ENCODE data around the gene ATL1. TPM values are rescaled to one million over a fixed set of nuclear protein-coding genes. Genes with fewer than 3 reads are reported as not detected.

Gene ATL1
- total RNA-seq, result 1 to 10 TPM in 1 of 2 donors, under 1 TPM in 1; 0.62 to 1.8 TPM

GRCh38 chr14:50559990-50560930 is at the start of gene ATL1:
ATL1 (plus strand) TSS chr14:50560145; CDS start chr14:50560266, 121 bp downstream.
- ATAC-seq, result peak; percentile 83 to 88
- peak within 1 kb of the TSS in 1 of 2 donors; percentile 14 for H3K27ac Mint-ChIP-seq

GRCh38 chr14:50510157-50510556 is 49.8 kb upstream of the ATL1 start:
- no peaks in the 10 kb centered on the region for H3K9me3 Mint-ChIP-seq
- H3K27ac Mint-ChIP-seq, result no peak overlapping the region
- no peak for ATAC-seq
- no peak for DNase-seq (ENCODE audit: low spot score)
- H3K4me3 Mint-ChIP-seq, result no peak overlapping the region
- peaks cover 21 to 33% of the 10 kb centered on the region in 2 donors for H3K4me1 Mint-ChIP-seq (ENCODE audit: low read depth in 2 of 2)
- H3K36me3 Mint-ChIP-seq, result no peaks in the 10 kb centered on the region
- H3K27me3 Mint-ChIP-seq, result no peaks in the 10 kb centered on the region

More at GRCh38 chr14:50559990-50560930, at the start of gene ATL1:
- no peak for DNase-seq (ENCODE audit: low spot score)
- no peaks in the 10 kb centered on the region for H3K36me3 Mint-ChIP-seq
- no peaks in the 10 kb centered on the region for H3K9me3 Mint-ChIP-seq
- peak within 1 kb of the TSS; percentile 81 for H3K4me3 Mint-ChIP-seq
- H3K27me3 Mint-ChIP-seq, result peaks cover 40 to 49% of the 10 kb centered on the region in 2 donors
- peaks cover 6% of the 10 kb centered on the region in 2 donors for H3K4me1 Mint-ChIP-seq (ENCODE audit: low read depth in 2 of 2)

GRCh38 chr14:50512463-50512862 is 47.5 kb upstream of the ATL1 start:
- Mint-ChIP-seq H3K36me3 (no peaks in the 10 kb centered on the region), H3K27me3 (no peaks in the 10 kb centered on the region), H3K4me1 (ENCODE audit: low read depth in 2 of 2) (peaks cover 16 to 26% of the 10 kb centered on the region in 2 donors), H3K4me3 (no peak overlapping the region), H3K9me3 (no peaks in the 10 kb centered on the region), H3K27ac (no peak overlapping the region)
- no peak for DNase-seq (ENCODE audit: low spot score)
- ATAC-seq, result no peak

GRCh38 chr14:50516091-50516490 is 43.9 kb upstream of the ATL1 start:
- ATAC-seq, result no peak
- Mint-ChIP-seq H3K4me3 (no peak overlapping the region), H3K27me3 (no peaks in the 10 kb centered on the region), H3K4me1 (ENCODE audit: low read depth in 2 of 2) (peaks cover 6 to 15% of the 10 kb centered on the region in 2 donors), H3K36me3 (no peaks in the 10 kb centered on the region), H3K9me3 (no peaks in the 10 kb centered on the region), H3K27ac (no peak overlapping the region)
- no peak for DNase-seq (ENCODE audit: low spot score)

GRCh38 chr14:50520947-50521815 is 38.8 kb upstream of the ATL1 start:
- no peaks in the 10 kb centered on the region for H3K9me3 Mint-ChIP-seq

GRCh38 chr14:50521912-50522341 is 38.0 kb upstream of the ATL1 start:
- Mint-ChIP-seq H3K4me1 (ENCODE audit: low read depth in 2 of 2) (peaks cover 49 to 50% of the 10 kb centered on the region in 2 donors), H3K36me3 (no peaks in the 10 kb centered on the region), H3K27me3 (no peaks in the 10 kb centered on the region), H3K27ac (peak overlapping the region; percentile 88 to 95), H3K9me3 (no peaks in the 10 kb centered on the region), H3K4me3 (peak overlapping the region; percentile 80)
- ATAC-seq (peak; percentile 80 to 91), DNase-seq (ENCODE audit: low spot score) (no peak)

More at GRCh38 chr14:50520947-50521815, 38.8 kb upstream of the ATL1 start:
- Mint-ChIP-seq H3K4me1 (ENCODE audit: low read depth in 2 of 2) (peaks cover 45% of the 10 kb centered on the region in 2 donors), H3K36me3 (no peaks in the 10 kb centered on the region), H3K27ac (peak overlapping the region; percentile 88 to 95), H3K4me3 (peak overlapping the region; percentile 80), H3K27me3 (no peaks in the 10 kb centered on the region)
- ATAC-seq (peak; percentile 92 to 97), DNase-seq (ENCODE audit: low spot score) (peak; percentile 75)

GRCh38 chr14:50523271-50524041 is 36.5 kb upstream of the ATL1 start:
- Mint-ChIP-seq H3K4me3 (peak overlapping the region; percentile 19), H3K9me3 (no peaks in the 10 kb centered on the region), H3K36me3 (no peaks in the 10 kb centered on the region), H3K27ac (peak overlapping the region; percentile 47 to 66), H3K4me1 (ENCODE audit: low read depth in 2 of 2) (peaks cover 51 to 55% of the 10 kb centered on the region in 2 donors), H3K27me3 (no peaks in the 10 kb centered on the region)
- ATAC-seq (no peak), DNase-seq (ENCODE audit: low spot score) (no peak)

GRCh38 chr14:50524060-50524459 is 35.9 kb upstream of the ATL1 start:
- Mint-ChIP-seq H3K9me3 (no peaks in the 10 kb centered on the region), H3K4me1 (ENCODE audit: low read depth in 2 of 2) (peaks cover 49 to 58% of the 10 kb centered on the region in 2 donors), H3K36me3 (no peaks in the 10 kb centered on the region), H3K27me3 (no peaks in the 10 kb centered on the region), H3K27ac (peak overlapping the region; percentile 47 to 66), H3K4me3 (peak overlapping the region; percentile 19)
- ATAC-seq, result no peak
- DNase-seq (ENCODE audit: low spot score), result no peak

- H3K4me1 Mint-ChIP-seq (ENCODE audit: low read depth in 2 of 2), result peaks cover 58 to 66% of the 10 kb centered on the region in 2 donors
- no peak for DNase-seq (ENCODE audit: low spot score)
- peak overlapping the region; percentile 47 to 66 for H3K27ac Mint-ChIP-seq
- H3K27me3 Mint-ChIP-seq, result no peaks in the 10 kb centered on the region
- no peak for ATAC-seq
- H3K9me3 Mint-ChIP-seq, result no peaks in the 10 kb centered on the region
- no peaks in the 10 kb centered on the region for H3K36me3 Mint-ChIP-seq
- peak overlapping the region; percentile 25 for H3K4me3 Mint-ChIP-seq
Observed at GRCh38 chr14:50524731-50525515, 35.0 kb upstream of the ATL1 start.

- H3K36me3 Mint-ChIP-seq, result peaks cover 4% of the 10 kb centered on the region
- DNase-seq (ENCODE audit: low spot score), result no peak
- H3K9me3 Mint-ChIP-seq, result no peaks in the 10 kb centered on the region
- no peak overlapping the region for H3K4me3 Mint-ChIP-seq
- H3K27ac Mint-ChIP-seq, result no peak overlapping the region
- H3K27me3 Mint-ChIP-seq, result no peaks in the 10 kb centered on the region
- peaks cover 54 to 73% of the 10 kb centered on the region in 2 donors for H3K4me1 Mint-ChIP-seq (ENCODE audit: low read depth in 2 of 2)
- no peak for ATAC-seq
Observed at GRCh38 chr14:50528000-50528399, 31.9 kb upstream of the ATL1 start.

- no peak for ATAC-seq
- no peaks in the 10 kb centered on the region for H3K27me3 Mint-ChIP-seq
- peaks cover 4% of the 10 kb centered on the region for H3K36me3 Mint-ChIP-seq
- H3K4me1 Mint-ChIP-seq (ENCODE audit: low read depth in 2 of 2), result peaks cover 45 to 63% of the 10 kb centered on the region in 2 donors
- no peaks in the 10 kb centered on the region for H3K9me3 Mint-ChIP-seq
- DNase-seq (ENCODE audit: low spot score), result no peak
- H3K4me3 Mint-ChIP-seq, result peak overlapping the region; percentile 67
- H3K27ac Mint-ChIP-seq, result peak overlapping the region; percentile 26 to 28
Observed at GRCh38 chr14:50529288-50530179, 30.4 kb upstream of the ATL1 start.

GRCh38 chr14:50530358-50530757 is 29.6 kb upstream of the ATL1 start:
- H3K27me3 Mint-ChIP-seq, result no peaks in the 10 kb centered on the region
- peaks cover 39 to 55% of the 10 kb centered on the region in 2 donors for H3K4me1 Mint-ChIP-seq (ENCODE audit: low read depth in 2 of 2)

More at GRCh38 chr14:50530358-50530757, 29.6 kb upstream of the ATL1 start:
- H3K27ac Mint-ChIP-seq, result peak overlapping the region; percentile 26 to 28
- H3K36me3 Mint-ChIP-seq, result peaks cover 4% of the 10 kb centered on the region
- no peaks in the 10 kb centered on the region for H3K9me3 Mint-ChIP-seq
- ATAC-seq (no peak), DNase-seq (ENCODE audit: low spot score) (no peak)
- H3K4me3 Mint-ChIP-seq, result peak overlapping the region; percentile 67

All from natural killer cell treated with Interleukin-12 subunit alpha and Interleukin-12 subunit beta and Interleukin-15 and Interleukin-18, amount 100 ng/mL, for 72 hours (primary cell).